WTC11 (cell line): ENCODE measurements around the gene CPEB4. TPM values are rescaled to one million over a fixed set of nuclear protein-coding genes. Genes with fewer than 3 reads are reported as not detected.

Experiments
- ATAC-seq: fragments of 200-7000 bp; cut with Tn5 transposase; 2 replicates; pipeline ENCODE4 v1.10.0; 2021; ENCODE audit warnings: mild to moderate bottlenecking, moderate library complexity
- CTCF ChIA-PET: fragments of 300-600 bp; sonication (Branson Sonifier 250); formaldehyde crosslinking; loops from one replicate; lab custom pipeline; 2021; ENCODE audit warnings: antibody characterized with exemption; lab: Charles Lee
- POLR2A ChIA-PET: fragments of 350-600 bp; sonication (Branson Sonifier 250); formaldehyde crosslinking; loops from one replicate; lab custom pipeline; 2021; ENCODE audit warnings: antibody characterized with exemption; lab: Charles Lee
- DNase-seq: peaks from one replicate; pipeline ENCODE4 v3.0.0; 2021; ENCODE audit warnings: low spot score
- H3K27ac Mint-ChIP-seq: 2 replicates; pipeline ENCODE4 v1.8.0; 2021; ENCODE audit warnings: mixed read lengths
- H3K27me3 Mint-ChIP-seq: 2 replicates; pipeline ENCODE4 v1.8.0; 2021; ENCODE audit warnings: low read depth, mild to moderate bottlenecking, moderate library complexity, mixed read lengths
- H3K36me3 Mint-ChIP-seq: 2 replicates; pipeline ENCODE4 v1.8.0; 2021; ENCODE audit warnings: mixed read lengths
- H3K4me1 Mint-ChIP-seq: 2 replicates; pipeline ENCODE4 v1.8.0; 2022; ENCODE audit warnings: mixed read lengths
- H3K4me3 Mint-ChIP-seq: 2 replicates; pipeline ENCODE4 v1.8.0; 2021; ENCODE audit warnings: mild to moderate bottlenecking, moderate library complexity, mixed read lengths
- H3K9me3 Mint-ChIP-seq: 2 replicates; pipeline ENCODE4 v1.8.0; 2021; ENCODE audit warnings: mixed read lengths
- CREB1 ChIP-seq: sonication (generic); formaldehyde crosslinking; IDR thresholded peaks from 2 replicates; pipeline ENCODE4 v1.8.0; 2023; ENCODE audit warnings: mild to moderate bottlenecking, missing genetic modification reagents
- CREM ChIP-seq: sonication (generic); formaldehyde crosslinking; IDR thresholded peaks from 2 replicates; pipeline ENCODE4 v1.8.1; 2022; ENCODE audit warnings: mild to moderate bottlenecking, missing genetic modification reagents, moderate library complexity
- CTCF ChIP-seq: fragments of 200-600 bp; IDR thresholded peaks from 2 replicates; pipeline ENCODE4 v1.8.0; 2022; ENCODE audit warnings: antibody characterized with exemption
- E2F5 ChIP-seq: sonication (generic); formaldehyde crosslinking; IDR thresholded peaks from 2 replicates; pipeline ENCODE4 v1.8.1; 2022; ENCODE audit warnings: mild to moderate bottlenecking, moderate library complexity, missing genetic modification reagents
- ERG ChIP-seq: fragments of 250-450 bp; sonication (Bioruptor Pico); IDR thresholded peaks from 2 replicates; pipeline ENCODE4 v1.8.0; 2021; ENCODE audit warnings: mild to moderate bottlenecking
- HMGXB4 ChIP-seq: sonication (generic); formaldehyde crosslinking; IDR thresholded peaks from 2 replicates; pipeline ENCODE4 v1.8.1; 2023; ENCODE audit warnings: mild to moderate bottlenecking, moderate library complexity, missing genetic modification reagents
- IRF2 ChIP-seq: sonication (generic); formaldehyde crosslinking; IDR thresholded peaks from 2 replicates; pipeline ENCODE4 v1.8.0; 2022; ENCODE audit warnings: low read depth, missing genetic modification reagents, borderline replicate concordance
- KAT7 ChIP-seq: sonication (generic); formaldehyde crosslinking; IDR thresholded peaks from 2 replicates; pipeline ENCODE4 v1.8.1; 2023; ENCODE audit warnings: missing genetic modification reagents, mild to moderate bottlenecking, borderline replicate concordance
- MXD4 ChIP-seq: fragments of 250-450 bp; sonication (Bioruptor Pico); IDR thresholded peaks from 2 replicates; pipeline ENCODE4 v1.8.0; 2021; ENCODE audit warnings: mild to moderate bottlenecking, moderate library complexity, borderline replicate concordance
- NFATC4 ChIP-seq: fragments of 250-450 bp; sonication (Bioruptor Pico); IDR thresholded peaks from 2 replicates; pipeline ENCODE4 v1.9.0; 2021; ENCODE audit warnings: mild to moderate bottlenecking
- NR2C2 ChIP-seq: sonication (generic); formaldehyde crosslinking; IDR thresholded peaks from 2 replicates; pipeline ENCODE4 v1.8.0; 2022; ENCODE audit warnings: mild to moderate bottlenecking, missing genetic modification reagents
- RELA ChIP-seq: sonication (generic); formaldehyde crosslinking; IDR thresholded peaks from 2 replicates; pipeline ENCODE4 v1.8.1; 2022; ENCODE audit warnings: missing genetic modification reagents, mild to moderate bottlenecking, borderline replicate concordance
- SMAD4 ChIP-seq: sonication (generic); formaldehyde crosslinking; IDR thresholded peaks from 2 replicates; pipeline ENCODE4 v1.8.0; 2022; ENCODE audit warnings: mild to moderate bottlenecking, missing genetic modification reagents
- SP1 ChIP-seq: sonication (generic); formaldehyde crosslinking; conservative IDR thresholded peaks from 2 replicates; pipeline ENCODE4 v1.8.1; 2022; ENCODE audit warnings: missing genetic modification reagents
- ZBTB21 ChIP-seq: sonication (generic); formaldehyde crosslinking; IDR thresholded peaks from 2 replicates; pipeline ENCODE4 v1.8.1; 2023; ENCODE audit warnings: mild to moderate bottlenecking, missing genetic modification reagents, borderline replicate concordance
- ZNF396 ChIP-seq: fragments of 250-450 bp; sonication (Bioruptor Pico); IDR thresholded peaks from 2 replicates; pipeline ENCODE4 v1.8.0; 2021; ENCODE audit warnings: mild to moderate bottlenecking, moderate library complexity, borderline replicate concordance
- ZNF423 ChIP-seq: fragments of 250-450 bp; sonication (Bioruptor Pico); IDR thresholded peaks from 2 replicates; pipeline ENCODE4 v2.1.2; 2022; ENCODE audit warnings: mild to moderate bottlenecking, moderate library complexity
- ZNF671 ChIP-seq: fragments of 250-450 bp; sonication (Bioruptor Pico); IDR thresholded peaks from 2 replicates; pipeline ENCODE4 v1.8.0; 2021; ENCODE audit warnings: mild to moderate bottlenecking
- total RNA-seq: library from RNA; stranded (reverse); gene quantifications from 3 replicates; pipeline ENCODE4 v1.2.3, GENCODE V29; 2021
- TF ChIP-seq, protein P1 (sequence below): sonication (generic); formaldehyde crosslinking; IDR thresholded peaks from 2 replicates; pipeline ENCODE4 v1.8.0; 2022; ENCODE audit warnings: mild to moderate bottlenecking, missing genetic modification reagents
- TF ChIP-seq, protein P2 (sequence below): fragments of 250-450 bp; sonication (Bioruptor Pico); conservative IDR thresholded peaks from 2 replicates; pipeline ENCODE4 v1.9.0; 2021; ENCODE audit warnings: mild to moderate bottlenecking

Gene CPEB4
- total RNA-seq, 1 experiment from 2014 or later, result 12.7 TPM

DNA sequence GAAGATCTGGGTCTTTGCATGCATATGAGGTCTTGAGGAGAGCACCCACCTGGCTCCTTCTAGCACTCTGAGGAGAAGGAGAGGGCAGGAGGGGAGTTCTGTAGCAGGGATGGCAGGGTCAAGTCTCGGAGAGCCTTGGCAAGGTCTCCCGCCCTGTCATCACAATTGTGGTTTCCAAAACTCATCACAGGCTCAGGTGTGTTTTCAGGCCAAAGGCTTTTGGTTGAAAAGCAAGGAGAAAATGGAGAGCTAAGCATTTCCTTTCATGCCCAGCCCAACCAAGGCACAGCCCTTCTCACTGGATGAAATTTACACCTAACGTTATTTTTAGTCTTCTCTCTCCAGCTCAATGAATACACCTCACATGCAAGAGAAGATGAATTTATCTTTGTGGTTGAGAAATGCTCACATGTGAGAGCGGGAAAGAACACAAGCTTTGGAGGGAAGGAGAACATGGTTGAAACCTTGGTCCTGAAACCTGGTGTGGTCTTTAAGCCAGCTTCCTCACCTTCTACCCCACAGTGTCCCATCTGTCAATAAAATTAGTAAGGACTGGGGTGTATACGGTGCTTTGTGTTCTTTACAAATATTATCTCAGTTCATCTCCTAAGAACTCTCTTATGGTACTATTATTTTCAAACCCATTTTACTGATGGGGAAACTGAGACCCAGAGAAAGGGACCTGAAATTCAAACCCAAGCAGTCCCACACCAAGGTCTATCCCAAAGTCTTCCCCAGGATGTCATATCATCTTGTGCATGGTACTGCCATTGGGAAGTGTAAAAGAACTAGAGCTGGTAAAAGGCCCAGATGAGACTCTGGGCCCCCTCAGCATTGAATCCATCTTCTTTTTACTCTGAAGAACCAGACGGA is 47.8 kb upstream of the CPEB4 start:
- no peak overlapping the region for H3K27ac Mint-ChIP-seq
- CTCF ChIA-PET, result interaction anchor here (0.8 kb wide), 1 partner anchor 9 kb away, joined by 5 read pairs; no protein-coding TSS in a partner anchor
- peaks cover 11% of the 10 kb centered on the region for H3K9me3 Mint-ChIP-seq
- peaks cover 3% of the 10 kb centered on the region; the same call in 1 of the 2 replicates for H3K27me3 Mint-ChIP-seq
- ATAC-seq (no peak), DNase-seq (no peak)
- peaks cover 9% of the 10 kb centered on the region for H3K4me1 Mint-ChIP-seq
- no peak overlapping the region for H3K4me3 Mint-ChIP-seq
- TF ChIP-seq SP1 (CRISPR knock-in tag), result no peak
- TF ChIP-seq KAT7, result no peak
- TF ChIP-seq MXD4 (CRISPR knock-in tag), result no peak
- no peak for TF ChIP-seq E2F5 (CRISPR knock-in tag)
- no peak for TF ChIP-seq SMAD4 (CRISPR knock-in tag)
- no peak for TF ChIP-seq ERG (CRISPR knock-in tag)
- TF ChIP-seq, protein P1, sequence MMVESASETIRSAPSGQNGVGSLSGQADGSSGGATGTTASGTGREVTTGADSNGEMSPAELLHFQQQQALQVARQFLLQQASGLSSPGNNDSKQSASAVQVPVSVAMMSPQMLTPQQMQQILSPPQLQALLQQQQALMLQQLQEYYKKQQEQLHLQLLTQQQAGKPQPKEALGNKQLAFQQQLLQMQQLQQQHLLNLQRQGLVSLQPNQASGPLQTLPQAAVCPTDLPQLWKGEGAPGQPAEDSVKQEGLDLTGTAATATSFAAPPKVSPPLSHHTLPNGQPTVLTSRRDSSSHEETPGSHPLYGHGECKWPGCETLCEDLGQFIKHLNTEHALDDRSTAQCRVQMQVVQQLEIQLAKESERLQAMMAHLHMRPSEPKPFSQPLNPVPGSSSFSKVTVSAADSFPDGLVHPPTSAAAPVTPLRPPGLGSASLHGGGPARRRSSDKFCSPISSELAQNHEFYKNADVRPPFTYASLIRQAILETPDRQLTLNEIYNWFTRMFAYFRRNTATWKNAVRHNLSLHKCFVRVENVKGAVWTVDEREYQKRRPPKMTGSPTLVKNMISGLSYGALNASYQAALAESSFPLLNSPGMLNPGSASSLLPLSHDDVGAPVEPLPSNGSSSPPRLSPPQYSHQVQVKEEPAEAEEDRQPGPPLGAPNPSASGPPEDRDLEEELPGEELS, result no peak
- no peaks in the 10 kb centered on the region for H3K36me3 Mint-ChIP-seq
- POLR2A ChIA-PET, result interaction anchor here (0.7 kb wide), 1 partner anchor 20 kb away, joined by 3 read pairs; no protein-coding TSS in a partner anchor

- ATAC-seq (no peak), DNase-seq (no peak)
- Mint-ChIP-seq H3K4me3 (no peak overlapping the region), H3K4me1 (peaks cover 9% of the 10 kb centered on the region)
- CTCF ChIA-PET, result interaction anchor here (0.9 to 1.6 kb wide), 3 partner anchors 83 to 226 kb away, joined by 3 to 5 read pairs (median 3); no protein-coding TSS in a partner anchor
- TF ChIP-seq ZBTB21 (CRISPR knock-in tag), result no peak
- no peak for TF ChIP-seq HMGXB4
- TF ChIP-seq, all 79 proteins: peak for 0
- Mint-ChIP-seq H3K36me3 (no peaks in the 10 kb centered on the region), H3K27me3 (peaks cover 3% of the 10 kb centered on the region; the same call in 1 of the 2 replicates), H3K27ac (no peak overlapping the region), H3K9me3 (peaks cover 11% of the 10 kb centered on the region)
- POLR2A ChIA-PET, result no interaction called here
Measured at GRCh38 chr5:173841710-173842109, 46.4 kb upstream of the CPEB4 start.

DNA sequence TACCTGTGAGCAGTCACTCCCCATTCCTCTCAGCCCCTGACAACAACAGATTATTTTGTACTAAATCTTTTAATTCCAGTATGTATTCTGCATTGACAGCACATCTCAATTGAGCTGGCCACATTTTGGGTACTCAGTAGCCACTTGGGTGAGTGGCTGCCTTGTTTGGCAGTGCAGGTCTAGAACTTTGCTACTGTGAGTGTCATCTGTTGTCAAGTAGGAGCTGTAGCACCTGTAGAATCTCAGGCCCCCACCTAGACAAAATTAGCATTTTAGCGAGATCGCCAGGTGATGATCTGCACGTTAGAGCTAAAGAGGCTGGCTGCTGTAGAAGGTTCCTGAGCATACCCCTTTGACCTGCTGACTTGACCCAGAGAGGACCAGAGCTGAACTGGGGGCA is 44.4 kb upstream of the CPEB4 start:
- Mint-ChIP-seq H3K9me3 (peaks cover 24% of the 10 kb centered on the region), H3K36me3 (0 out of 2 replicates have a peak, but pooled peaks cover 4% of the 10 kb centered on the region), H3K27me3 (peaks cover 7% of the 10 kb centered on the region; the same call in 1 of the 2 replicates), H3K4me1 (peaks cover 9% of the 10 kb centered on the region), H3K27ac (no peak overlapping the region), H3K4me3 (no peak overlapping the region)
- no peak for DNase-seq
- CTCF ChIA-PET, result no interaction called here
- POLR2A ChIA-PET, result no interaction called here
- ATAC-seq, result no peak
- TF ChIP-seq, protein P2, sequence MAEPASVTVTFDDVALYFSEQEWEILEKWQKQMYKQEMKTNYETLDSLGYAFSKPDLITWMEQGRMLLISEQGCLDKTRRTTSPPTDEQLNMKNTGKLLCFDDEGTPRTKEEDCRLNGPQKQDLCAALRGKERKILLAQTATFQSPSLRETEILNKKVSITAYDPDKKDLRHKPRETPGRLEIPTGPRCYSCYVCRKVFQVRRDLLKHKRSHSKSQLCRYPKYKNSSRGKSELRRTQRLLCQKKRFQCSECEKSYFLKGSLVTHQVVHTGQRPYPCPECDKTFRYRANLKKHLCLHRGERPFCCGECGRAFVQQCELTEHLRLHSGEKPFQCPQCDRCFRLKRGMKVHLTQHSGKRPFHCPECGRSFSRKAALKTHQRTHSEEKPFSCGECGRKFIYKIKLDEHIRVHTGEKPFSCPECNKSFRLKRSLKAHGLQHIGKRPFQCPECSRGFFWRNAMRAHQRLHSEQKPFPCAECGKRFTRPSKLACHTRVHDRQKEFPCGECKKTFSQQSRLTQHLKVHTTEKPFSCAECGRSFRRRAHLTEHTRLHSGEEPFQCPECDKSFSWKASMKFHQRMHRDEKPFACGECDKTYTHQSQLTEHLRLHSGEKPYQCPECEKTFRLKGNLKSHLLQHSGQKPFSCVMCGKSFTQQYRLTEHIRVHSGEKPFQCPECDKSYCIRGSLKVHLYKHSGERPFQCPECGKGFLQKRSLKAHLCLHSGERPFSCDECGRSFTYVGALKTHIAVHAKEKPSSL (CRISPR knock-in tag), result no peak
- TF ChIP-seq CTCF (no peak), IRF2 (no peak), ZNF671 (CRISPR knock-in tag) (no peak), ZNF396 (CRISPR knock-in tag) (no peak), RELA (no peak), NR2C2 (CRISPR knock-in tag) (no peak), CREM (CRISPR knock-in tag) (no peak), ZNF423 (CRISPR knock-in tag) (no peak), NFATC4 (CRISPR knock-in tag) (no peak), CREB1 (CRISPR knock-in tag) (no peak)
